DOHH2 (cell line): ENCODE data around the gene FHOD3.
"Not testable (repeated sequence)": the region's sequence is repeated elsewhere in the genome, so short reads cannot be mapped to it uniquely, and the experiment has no call there.

Experiments used
- H3F3A ChIP-seq: fragments of 200-600 bp; sonication (generic), shearing (Covaris generic); 2 replicates; pipeline ENCODE4 v1.6.0; 2016; ENCODE audit warnings: antibody characterized with exemption, mild to moderate bottlenecking; ENCODE audit not compliant: control insufficient read depth, insufficient read depth
- H3K27ac ChIP-seq: fragments of 200-600 bp; sonication (generic); 2 replicates; pipeline ENCODE4 v1.5.1; 2014; ENCODE audit warnings: low read depth, mild to moderate bottlenecking, low read length, moderate library complexity
- H3K27me3 ChIP-seq: fragments of 200-600 bp; sonication (generic); 2 replicates; pipeline ENCODE4 v1.6.1; 2014; ENCODE audit warnings: mild to moderate bottlenecking, low read length, mixed read lengths; ENCODE audit not compliant: control insufficient read depth
- H3K36me3 ChIP-seq: fragments of 200-600 bp; sonication (generic); 2 replicates; pipeline ENCODE4 v1.6.1; 2014; ENCODE audit warnings: mild to moderate bottlenecking, low read length, moderate library complexity, mixed read lengths; ENCODE audit not compliant: control insufficient read depth
- H3K4me1 ChIP-seq: fragments of 200-600 bp; sonication (generic); 2 replicates; pipeline ENCODE4 v1.6.1; 2014; ENCODE audit warnings: mild to moderate bottlenecking, low read length, mixed read lengths; ENCODE audit not compliant: control insufficient read depth
- H3K4me2 ChIP-seq: fragments of 200-600 bp; sonication (generic); 2 replicates; pipeline ENCODE4 v1.6.0; 2014; ENCODE audit warnings: mild to moderate bottlenecking, low read length, moderate library complexity
- H3K4me3 ChIP-seq: fragments of 200-600 bp; sonication (generic); 2 replicates; pipeline ENCODE4 v1.5.1; 2014; ENCODE audit warnings: mild to moderate bottlenecking, low read length, mixed read lengths
- H3K79me2 ChIP-seq: fragments of 200-600 bp; sonication (generic); 2 replicates; pipeline ENCODE4 v1.6.1; 2014; ENCODE audit warnings: mild to moderate bottlenecking, low read length, mixed read lengths; ENCODE audit not compliant: control insufficient read depth
- H3K9me2 ChIP-seq: fragments of 200-600 bp; sonication (generic); replicated peaks from 2 replicates; pipeline ENCODE4 v1.6.1; 2014; ENCODE audit warnings: mild to moderate bottlenecking, low read length, mixed read lengths; ENCODE audit not compliant: control insufficient read depth
- H3K9me3 ChIP-seq: fragments of 200-600 bp; sonication (generic); 2 replicates; pipeline ENCODE4 v1.6.1; 2014; ENCODE audit warnings: antibody characterized with exemption, low read length, mixed read lengths; ENCODE audit not compliant: control insufficient read depth, insufficient read depth
- H4K20me1 ChIP-seq: fragments of 200-600 bp; sonication (generic); 2 replicates; pipeline ENCODE4 v1.6.0; 2014; ENCODE audit warnings: low read depth, mild to moderate bottlenecking, antibody characterized with exemption, low read length, moderate library complexity; ENCODE audit not compliant: control insufficient read depth, insufficient read depth
- CTCF ChIP-seq: fragments of 200-600 bp; sonication (generic); IDR thresholded peaks from one replicate; pipeline ENCODE4 v1.5.1; 2014; ENCODE audit warnings: antibody characterized with exemption, mild to moderate bottlenecking, low read depth, low read length; ENCODE audit not compliant: poor library complexity, severe bottlenecking
- EZH2phosphoT487 ChIP-seq: fragments of 200-600 bp; sonication (generic); IDR thresholded peaks from 2 replicates; pipeline ENCODE4 v1.6.1; 2017; ENCODE audit warnings: borderline replicate concordance, mild to moderate bottlenecking, antibody characterized with exemption, low read length, moderate library complexity, mixed read lengths

FHOD3 gene

DNA sequence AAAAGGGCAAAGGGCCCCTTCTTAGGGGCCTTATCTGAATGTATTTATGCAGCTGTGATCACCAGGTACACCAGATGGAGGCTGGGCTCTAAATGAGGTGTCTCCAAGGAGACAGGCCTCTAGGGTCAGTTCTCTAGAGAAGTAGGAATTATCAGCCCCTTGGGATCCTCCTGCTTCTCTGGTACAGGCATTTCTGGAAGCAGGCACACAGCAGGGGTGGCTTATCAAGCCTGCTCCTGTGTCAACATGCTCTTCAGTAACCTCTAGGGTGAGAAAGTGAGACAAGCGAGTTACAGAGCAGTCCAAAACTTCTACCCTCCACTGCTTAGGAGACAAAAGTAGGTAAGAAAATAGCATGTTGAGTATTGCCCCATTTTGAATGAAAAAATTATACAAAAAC, 517.5 kb downstream of the FHOD3 start:
- H3F3A ChIP-seq: peaks cover 7% of the 10 kb centered on the region; the same call in 1 of the 2 replicates
- H3K27me3 ChIP-seq: no peaks in the 10 kb centered on the region
- peaks cover 47% of the 10 kb centered on the region for H3K36me3 ChIP-seq
- no peaks in the 10 kb centered on the region for H4K20me1 ChIP-seq
- H3K4me2 ChIP-seq: no peak overlapping the region
- TF ChIP-seq EZH2phosphoT487 (no peak), CTCF (no peak)
- H3K9me3 ChIP-seq: no peaks in the 10 kb centered on the region
- H3K4me1 ChIP-seq: no peaks in the 10 kb centered on the region
- no peaks in the 10 kb centered on the region for H3K9me2 ChIP-seq
- no peak overlapping the region for H3K27ac ChIP-seq
- no peak overlapping the region for H3K4me3 ChIP-seq
- H3K79me2 ChIP-seq: no peaks in the 10 kb centered on the region

- H3K27ac ChIP-seq, H3K9me2 ChIP-seq, H4K20me1 ChIP-seq, H3F3A ChIP-seq, H3K79me2 ChIP-seq, H3K27me3 ChIP-seq, H3K4me2 ChIP-seq, H3K4me3 ChIP-seq, H3K4me1 ChIP-seq, H3K9me3 ChIP-seq: not testable (repeated sequence)
- peaks cover 52% of the 10 kb centered on the region for H3K36me3 ChIP-seq
These were observed 518.6 kb downstream of the FHOD3 start for GRCh38 chr18:36816096-36816495.

GRCh38 chr18:36817039-36817438, 519.5 kb downstream of the FHOD3 start:
- Histone ChIP-seq H3K4me3 (no peak overlapping the region), H3K36me3 (peaks cover 52% of the 10 kb centered on the region), H3K27me3 (no peaks in the 10 kb centered on the region), H3K27ac (no peak overlapping the region), H3K9me2 (no peaks in the 10 kb centered on the region), H3K4me2 (no peak overlapping the region), H3K79me2 (no peaks in the 10 kb centered on the region), H3K4me1 (no peaks in the 10 kb centered on the region), H3K9me3 (no peaks in the 10 kb centered on the region), H4K20me1 (no peaks in the 10 kb centered on the region), H3F3A (peaks cover 3% of the 10 kb centered on the region; the same call in 1 of the 2 replicates)
- TF ChIP-seq CTCF (no peak), EZH2phosphoT487 (no peak)

- Histone ChIP-seq H3K36me3 (peaks cover 56% of the 10 kb centered on the region), H3K27me3 (no peaks in the 10 kb centered on the region)
These were observed 521.1 kb downstream of the FHOD3 start for GRCh38 chr18:36818652-36819051.

More at GRCh38 chr18:36818652-36819051, 521.1 kb downstream of the FHOD3 start:
- peaks cover 3% of the 10 kb centered on the region; the same call in 1 of the 2 replicates for H3F3A ChIP-seq
- no peaks in the 10 kb centered on the region for H3K9me2 ChIP-seq
- no peak overlapping the region for H3K4me3 ChIP-seq
- no peak overlapping the region for H3K4me2 ChIP-seq
- TF ChIP-seq CTCF (no peak), EZH2phosphoT487 (no peak)
- H3K79me2 ChIP-seq: no peaks in the 10 kb centered on the region
- H4K20me1 ChIP-seq: no peaks in the 10 kb centered on the region
- H3K9me3 ChIP-seq: no peaks in the 10 kb centered on the region
- no peaks in the 10 kb centered on the region for H3K4me1 ChIP-seq
- H3K27ac ChIP-seq: no peak overlapping the region
